Pancreas (tissue), 10 donors: ENCODE measurements around the gene RERE. TPM values are rescaled to one million over a fixed set of nuclear protein-coding genes. Genes with fewer than 3 reads are reported as not detected.

Experiments
- ATAC-seq, 4 donors: fragments of 200-7000 bp; cut with Tn5 transposase; one replicate each; pipeline versions ENCODE4 v1.8.0 to v1.9.1; 2020; ENCODE audit warnings: mild to moderate bottlenecking in 4 of 4, moderate library complexity in 4 of 4
- DNase-seq, 6 donors: peaks; one replicate each; pipeline ENCODE4 v3.0.0-alpha.2; 2020
- FAIRE-seq: peaks from 2 replicates; lab custom pipeline; 2012; peaks lifted over from hg19 to GRCh38; lab: Jason Lieb, UNC
- H3K27ac ChIP-seq, 4 donors: fragments of 200-600 bp; sonication (generic); 1 replicate in 3 of 4; 2 replicates in 1 of 4; pipeline versions ENCODE4 v1.5.0 to v1.8.0; 2020
- H3K27me3 ChIP-seq, 4 donors: fragments of 200-600 bp; one replicate each; pipeline ENCODE4 v1.8.0; 2021
- H3K36me3 ChIP-seq, 3 donors: fragments of 200-600 bp; sonication (generic) in 1 of 3; one replicate each; pipeline versions ENCODE4 v1.5.0 to v1.8.0; 2020 to 2021
- H3K4me1 ChIP-seq, 3 donors: fragments of 200-600 bp; one replicate each; pipeline ENCODE4 v1.8.0; 2021
- H3K4me3 ChIP-seq, 4 donors: fragments of 200-600 bp; sonication (generic) in 2 of 4; one replicate each; pipeline versions ENCODE4 v1.5.0 to v1.8.0; 2020 to 2021
- H3K9me3 ChIP-seq, 4 donors: fragments of 200-600 bp; one replicate each; pipeline ENCODE4 v1.8.0; 2021
- WGBS, 2 donors: extraction: QIAGEN DNeasy Blood & Tissue Kit; methylation state at CpG; one replicate each; pipeline ENCODE4 v1.1.7; 2013; 5-methylcytosine and 5-hydroxymethylcytosine counted together
- intact Hi-C, 3 donors: fragments of 100-400 bp; cut with DNase I; formaldehyde crosslinking; loops; one replicate each; pipeline versions ENCODE4 v1.11.1 to v1.14.2; 2022
- polyA plus RNA-seq, 2 donors: library from polyadenylated mRNA; stranded (reverse); fragments of 200-250 nt; gene quantifications; one replicate each; pipeline ENCODE4 v1.2.3, GENCODE V29; 2013
- total RNA-seq, 6 donors: library from RNA; stranded (reverse); fragmentation: NEBNext Ultra II Directional in 4 of 6; extraction: Animal tissue kit (Norgen Biotek cat#: 25700) in 4 of 6; gene quantifications; one replicate each; pipeline versions ENCODE4 v1.2.1 to v1.2.4, GENCODE V29; 2021 to 2023
- TF ChIP-seq, protein P1 (sequence below), 4 donors: fragments of 200-600 bp; sonication (generic) in 3 of 4; IDR thresholded peaks; one replicate each; pipeline versions ENCODE4 v1.5.0 to v1.8.0; 2021; ENCODE audit warnings: antibody characterized with exemption in 4 of 4
- donor health status: healthy with polysubstance abuse.
- donor health status: DM: no; HTN: no; CAD: no; lungs with moderate emphysema.
- donor health status: DM: no; HTN: no; CAD: no.
- donor health status: control.
- donor health status: control.
- donor health status: Bipolar disorder and iron deficiency.
- donor health status: DM: yes; HTN: yes; CAD: no.
- donor health status: DM: no; HTN: no; CAD: no.
- donor health status: DM: no; HTN: no; CAD: no.
- donor health status: DM: yes; HTN: yes; CAD: no.

The RERE gene
- total and polyA plus RNA-seq, 8 donors = 27.0 to 76.7 (median 50.7) TPM

DNA sequence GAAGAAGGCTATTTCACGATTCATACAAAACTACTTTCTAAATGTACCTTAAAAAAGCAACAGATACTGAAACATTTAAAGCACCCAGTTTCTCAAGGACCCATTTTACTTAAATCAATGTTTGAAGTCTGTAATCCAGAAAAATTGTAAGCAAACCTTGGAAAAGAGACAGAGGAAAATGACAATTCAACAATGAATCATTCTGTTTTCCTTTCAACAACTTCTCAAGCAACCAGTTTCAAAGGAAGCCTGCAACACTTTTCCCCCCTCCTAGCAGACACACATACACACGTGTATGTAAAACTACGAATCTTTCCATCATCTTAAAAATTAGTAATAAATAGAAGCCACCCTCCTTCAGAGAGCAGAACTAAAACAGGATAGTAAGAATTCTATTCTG, 1.2 kb downstream of the RERE start:
- Histone ChIP-seq H3K4me3 (peak overlapping the region in 2 of 4 donors; percentile 69 to 80), H3K4me1 (peaks cover 0 to 12% (median 11%) of the 10 kb centered on the region in 3 donors), H3K9me3 (no peaks in the 10 kb centered on the region), H3K27me3 (no peaks in the 10 kb centered on the region), H3K36me3 (no peaks in the 10 kb centered on the region), H3K27ac (peak overlapping the region in 2 of 4 donors; percentile 88 to 96)
- TF ChIP-seq, protein P1, sequence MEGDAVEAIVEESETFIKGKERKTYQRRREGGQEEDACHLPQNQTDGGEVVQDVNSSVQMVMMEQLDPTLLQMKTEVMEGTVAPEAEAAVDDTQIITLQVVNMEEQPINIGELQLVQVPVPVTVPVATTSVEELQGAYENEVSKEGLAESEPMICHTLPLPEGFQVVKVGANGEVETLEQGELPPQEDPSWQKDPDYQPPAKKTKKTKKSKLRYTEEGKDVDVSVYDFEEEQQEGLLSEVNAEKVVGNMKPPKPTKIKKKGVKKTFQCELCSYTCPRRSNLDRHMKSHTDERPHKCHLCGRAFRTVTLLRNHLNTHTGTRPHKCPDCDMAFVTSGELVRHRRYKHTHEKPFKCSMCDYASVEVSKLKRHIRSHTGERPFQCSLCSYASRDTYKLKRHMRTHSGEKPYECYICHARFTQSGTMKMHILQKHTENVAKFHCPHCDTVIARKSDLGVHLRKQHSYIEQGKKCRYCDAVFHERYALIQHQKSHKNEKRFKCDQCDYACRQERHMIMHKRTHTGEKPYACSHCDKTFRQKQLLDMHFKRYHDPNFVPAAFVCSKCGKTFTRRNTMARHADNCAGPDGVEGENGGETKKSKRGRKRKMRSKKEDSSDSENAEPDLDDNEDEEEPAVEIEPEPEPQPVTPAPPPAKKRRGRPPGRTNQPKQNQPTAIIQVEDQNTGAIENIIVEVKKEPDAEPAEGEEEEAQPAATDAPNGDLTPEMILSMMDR (IDR thresholded peaks at IDR 0.05) = no peak
- intact Hi-C loops = no loop called here
- FAIRE-seq (no peak), ATAC-seq (no peak), DNase-seq (no peak)
- 2 to 3% methylated on average over 3 of the region's 3 CpGs for WGBS, 2 donors

DNA sequence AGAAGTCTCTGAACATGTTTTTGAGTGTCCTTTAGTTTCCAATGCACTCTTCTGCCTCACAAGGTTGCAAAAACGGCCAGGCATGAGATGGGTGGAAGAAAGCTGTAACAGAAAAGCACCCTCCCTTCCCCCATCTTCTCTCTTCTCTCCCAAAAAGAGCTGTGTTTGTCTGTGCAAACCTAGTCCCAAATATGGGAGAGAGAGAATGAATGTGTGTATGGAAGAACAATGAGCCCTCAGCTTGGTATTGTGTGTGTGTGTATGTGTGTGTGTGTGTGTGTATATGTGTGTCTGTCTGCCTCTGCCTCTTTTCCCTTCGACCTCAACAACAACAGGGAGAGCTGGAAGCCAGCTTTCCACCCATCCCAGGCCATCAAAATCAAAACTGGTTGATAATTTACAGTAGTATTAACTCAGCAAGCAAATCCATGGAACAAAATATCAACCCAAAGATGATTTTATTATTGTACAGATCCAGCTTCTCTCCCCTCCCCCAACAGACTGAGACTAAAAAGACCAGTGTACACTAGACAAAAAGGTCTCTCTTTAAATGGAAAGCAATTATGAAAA, 1.8 kb downstream of the RERE start:
- H3K36me3 ChIP-seq = no peaks in the 10 kb centered on the region
- 4 to 8% methylated on average over 2 of the region's 2 CpGs for WGBS, 2 donors
- ATAC-seq = no peak

DNA sequence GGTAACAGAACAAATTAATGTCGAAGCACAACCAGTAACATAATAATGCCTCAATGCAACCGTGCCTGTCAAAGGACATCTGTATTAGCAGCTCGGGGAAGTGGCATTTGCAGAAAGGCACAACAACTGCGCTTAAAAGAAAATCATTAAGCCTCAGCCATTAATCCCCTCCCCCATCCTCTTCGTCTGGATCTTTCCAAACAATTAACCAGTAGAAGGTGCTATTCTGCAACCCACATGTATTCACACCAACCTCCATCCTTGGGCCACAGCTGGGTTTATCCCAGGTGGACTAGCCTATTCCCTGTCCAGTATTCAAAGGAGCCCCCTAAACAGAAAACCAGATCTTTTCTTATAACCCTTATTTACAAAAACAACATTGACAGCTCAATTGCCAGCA, 2.6 kb downstream of the RERE start:
- H3K4me1 ChIP-seq = peaks cover 0 to 12% (median 11%) of the 10 kb centered on the region in 3 donors
- no peak overlapping the region for H3K4me3 ChIP-seq
- peak in 3 of 4 donors; percentile 9 to 46 (median 41) for ATAC-seq
- no peaks in the 10 kb centered on the region for H3K27me3 ChIP-seq
- no peak for FAIRE-seq
- no peaks in the 10 kb centered on the region for H3K9me3 ChIP-seq
- peak overlapping the region in 1 of 4 donors; percentile 4 for H3K27ac ChIP-seq
- TF ChIP-seq, protein P1 (IDR thresholded peaks at IDR 0.05) = no peak
- H3K36me3 ChIP-seq = no peaks in the 10 kb centered on the region
- intact Hi-C loops = no loop called here
- 4 to 12% methylated on average over 5 of the region's 5 CpGs for WGBS, 2 donors
- peak in 2 of 6 donors; percentile 32 to 44 for DNase-seq

More for the DNA sequence above, 1.8 kb downstream of the RERE start:
- DNase-seq = no peak
- Histone ChIP-seq H3K27ac (peak overlapping the region in 3 of 4 donors; percentile 16 to 96 (median 88)), H3K9me3 (no peaks in the 10 kb centered on the region), H3K27me3 (no peaks in the 10 kb centered on the region), H3K4me3 (peak overlapping the region in 2 of 4 donors; percentile 69 to 80), H3K4me1 (peaks cover 0 to 12% (median 11%) of the 10 kb centered on the region in 3 donors)
- FAIRE-seq = no peak
- TF ChIP-seq, protein P1 (IDR thresholded peaks at IDR 0.05) = no peak
- intact Hi-C loops = no loop called here

DNA sequence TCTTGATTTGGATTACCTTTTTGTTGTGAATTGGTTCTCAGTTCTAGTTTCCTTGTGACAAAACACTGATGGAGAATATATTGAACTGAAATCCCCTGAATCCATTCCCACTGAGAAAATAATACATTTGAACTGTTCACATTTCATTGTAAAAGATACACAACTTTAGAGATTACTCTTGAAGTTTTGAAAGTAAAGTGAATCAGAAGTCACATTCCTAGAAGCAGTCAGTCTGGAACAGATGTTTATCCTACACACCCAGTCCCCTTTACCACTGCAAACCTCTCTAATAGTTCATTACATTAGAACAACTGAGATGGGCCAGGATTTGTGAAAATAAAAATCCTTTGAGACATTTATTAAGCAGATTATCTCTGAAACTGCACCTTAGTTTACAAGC, 3.4 kb downstream of the RERE start:
- Histone ChIP-seq H3K4me1 (peaks cover 0 to 12% (median 11%) of the 10 kb centered on the region in 3 donors), H3K36me3 (no peaks in the 10 kb centered on the region), H3K27me3 (no peaks in the 10 kb centered on the region), H3K9me3 (no peaks in the 10 kb centered on the region), H3K4me3 (no peak overlapping the region), H3K27ac (no peak overlapping the region)
- TF ChIP-seq, protein P1 (IDR thresholded peaks at IDR 0.05) = no peak
- ATAC-seq (no peak), DNase-seq (no peak), FAIRE-seq (no peak)
- intact Hi-C loops = no loop called here
